ENCODE data around the gene KRT5.
"Not testable (repeated sequence)": the region's sequence is repeated elsewhere in the genome, so short reads cannot be mapped to it uniquely, and the experiment has no call there.

DNA sequence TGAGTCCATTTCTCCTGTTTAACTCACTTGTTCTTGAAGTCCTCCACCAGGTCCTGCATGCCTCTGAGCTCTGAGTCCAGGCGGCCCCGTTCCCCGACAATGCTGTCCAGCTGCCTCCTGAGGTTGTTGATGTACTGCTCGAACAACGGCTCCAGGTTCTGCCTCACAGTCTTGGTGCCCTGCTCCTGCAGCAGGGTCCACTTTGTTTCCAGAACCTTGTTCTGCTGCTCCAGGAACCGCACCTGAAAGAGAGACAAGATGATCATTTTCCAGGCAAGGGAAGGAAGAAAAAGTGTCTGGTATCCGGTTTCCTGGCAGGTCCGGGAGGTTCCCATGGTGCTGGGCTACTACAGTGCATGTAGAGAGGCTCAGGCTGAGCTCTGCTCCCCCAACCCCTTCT is 28.7 kb downstream of the KRT5 start:
- not testable (repeated sequence) for TF ChIP-seq EP300 (IDR thresholded peaks at IDR 0.05; ENCODE audit: low read depth in 2 of 2, low read length in 2 of 2); EP300 (CRISPR knock-in tag; IDR thresholded peaks at IDR 0.05; ENCODE audit: borderline replicate concordance); ZNF354B (CRISPR knock-in tag; IDR thresholded peaks at IDR 0.05); GABPB1 (CRISPR knock-in tag; IDR thresholded peaks at IDR 0.05); HNF4A (CRISPR knock-in tag; IDR thresholded peaks at IDR 0.05); CREB1 (IDR thresholded peaks at IDR 0.05); CREB1 (CRISPR knock-in tag; IDR thresholded peaks at IDR 0.05); ZBTB20 (CRISPR knock-in tag; IDR thresholded peaks at IDR 0.05; ENCODE audit: borderline replicate concordance, low read depth); ZNF619 (CRISPR knock-in tag; IDR thresholded peaks at IDR 0.05); ZSCAN21 (CRISPR knock-in tag; IDR thresholded peaks at IDR 0.05; ENCODE audit: borderline replicate concordance)
- TF ChIP-seq, protein P1, sequence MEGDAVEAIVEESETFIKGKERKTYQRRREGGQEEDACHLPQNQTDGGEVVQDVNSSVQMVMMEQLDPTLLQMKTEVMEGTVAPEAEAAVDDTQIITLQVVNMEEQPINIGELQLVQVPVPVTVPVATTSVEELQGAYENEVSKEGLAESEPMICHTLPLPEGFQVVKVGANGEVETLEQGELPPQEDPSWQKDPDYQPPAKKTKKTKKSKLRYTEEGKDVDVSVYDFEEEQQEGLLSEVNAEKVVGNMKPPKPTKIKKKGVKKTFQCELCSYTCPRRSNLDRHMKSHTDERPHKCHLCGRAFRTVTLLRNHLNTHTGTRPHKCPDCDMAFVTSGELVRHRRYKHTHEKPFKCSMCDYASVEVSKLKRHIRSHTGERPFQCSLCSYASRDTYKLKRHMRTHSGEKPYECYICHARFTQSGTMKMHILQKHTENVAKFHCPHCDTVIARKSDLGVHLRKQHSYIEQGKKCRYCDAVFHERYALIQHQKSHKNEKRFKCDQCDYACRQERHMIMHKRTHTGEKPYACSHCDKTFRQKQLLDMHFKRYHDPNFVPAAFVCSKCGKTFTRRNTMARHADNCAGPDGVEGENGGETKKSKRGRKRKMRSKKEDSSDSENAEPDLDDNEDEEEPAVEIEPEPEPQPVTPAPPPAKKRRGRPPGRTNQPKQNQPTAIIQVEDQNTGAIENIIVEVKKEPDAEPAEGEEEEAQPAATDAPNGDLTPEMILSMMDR (CRISPR knock-in tag; IDR thresholded peaks at IDR 0.05), result not testable (repeated sequence)
- TF ChIP-seq, protein P2, sequence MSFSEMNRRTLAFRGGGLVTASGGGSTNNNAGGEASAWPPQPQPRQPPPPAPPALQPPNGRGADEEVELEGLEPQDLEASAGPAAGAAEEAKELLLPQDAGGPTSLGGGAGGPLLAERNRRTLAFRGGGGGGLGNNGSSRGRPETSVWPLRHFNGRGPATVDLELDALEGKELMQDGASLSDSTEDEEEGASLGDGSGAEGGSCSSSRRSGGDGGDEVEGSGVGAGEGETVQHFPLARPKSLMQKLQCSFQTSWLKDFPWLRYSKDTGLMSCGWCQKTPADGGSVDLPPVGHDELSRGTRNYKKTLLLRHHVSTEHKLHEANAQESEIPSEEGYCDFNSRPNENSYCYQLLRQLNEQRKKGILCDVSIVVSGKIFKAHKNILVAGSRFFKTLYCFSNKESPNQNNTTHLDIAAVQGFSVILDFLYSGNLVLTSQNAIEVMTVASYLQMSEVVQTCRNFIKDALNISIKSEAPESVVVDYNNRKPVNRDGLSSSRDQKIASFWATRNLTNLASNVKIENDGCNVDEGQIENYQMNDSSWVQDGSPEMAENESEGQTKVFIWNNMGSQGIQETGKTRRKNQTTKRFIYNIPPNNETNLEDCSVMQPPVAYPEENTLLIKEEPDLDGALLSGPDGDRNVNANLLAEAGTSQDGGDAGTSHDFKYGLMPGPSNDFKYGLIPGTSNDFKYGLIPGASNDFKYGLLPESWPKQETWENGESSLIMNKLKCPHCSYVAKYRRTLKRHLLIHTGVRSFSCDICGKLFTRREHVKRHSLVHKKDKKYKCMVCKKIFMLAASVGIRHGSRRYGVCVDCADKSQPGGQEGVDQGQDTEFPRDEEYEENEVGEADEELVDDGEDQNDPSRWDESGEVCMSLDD (CRISPR knock-in tag; IDR thresholded peaks at IDR 0.05; ENCODE audit: borderline replicate concordance), result not testable (repeated sequence)
- TF ChIP-seq, protein P3, sequence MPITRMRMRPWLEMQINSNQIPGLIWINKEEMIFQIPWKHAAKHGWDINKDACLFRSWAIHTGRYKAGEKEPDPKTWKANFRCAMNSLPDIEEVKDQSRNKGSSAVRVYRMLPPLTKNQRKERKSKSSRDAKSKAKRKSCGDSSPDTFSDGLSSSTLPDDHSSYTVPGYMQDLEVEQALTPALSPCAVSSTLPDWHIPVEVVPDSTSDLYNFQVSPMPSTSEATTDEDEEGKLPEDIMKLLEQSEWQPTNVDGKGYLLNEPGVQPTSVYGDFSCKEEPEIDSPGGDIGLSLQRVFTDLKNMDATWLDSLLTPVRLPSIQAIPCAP (CRISPR knock-in tag; IDR thresholded peaks at IDR 0.05; ENCODE audit: low read depth), result not testable (repeated sequence)
- TF ChIP-seq, protein P4, sequence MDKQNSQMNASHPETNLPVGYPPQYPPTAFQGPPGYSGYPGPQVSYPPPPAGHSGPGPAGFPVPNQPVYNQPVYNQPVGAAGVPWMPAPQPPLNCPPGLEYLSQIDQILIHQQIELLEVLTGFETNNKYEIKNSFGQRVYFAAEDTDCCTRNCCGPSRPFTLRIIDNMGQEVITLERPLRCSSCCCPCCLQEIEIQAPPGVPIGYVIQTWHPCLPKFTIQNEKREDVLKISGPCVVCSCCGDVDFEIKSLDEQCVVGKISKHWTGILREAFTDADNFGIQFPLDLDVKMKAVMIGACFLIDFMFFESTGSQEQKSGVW (CRISPR knock-in tag; IDR thresholded peaks at IDR 0.05; ENCODE audit: borderline replicate concordance), result not testable (repeated sequence)
- TF ChIP-seq, protein P5, sequence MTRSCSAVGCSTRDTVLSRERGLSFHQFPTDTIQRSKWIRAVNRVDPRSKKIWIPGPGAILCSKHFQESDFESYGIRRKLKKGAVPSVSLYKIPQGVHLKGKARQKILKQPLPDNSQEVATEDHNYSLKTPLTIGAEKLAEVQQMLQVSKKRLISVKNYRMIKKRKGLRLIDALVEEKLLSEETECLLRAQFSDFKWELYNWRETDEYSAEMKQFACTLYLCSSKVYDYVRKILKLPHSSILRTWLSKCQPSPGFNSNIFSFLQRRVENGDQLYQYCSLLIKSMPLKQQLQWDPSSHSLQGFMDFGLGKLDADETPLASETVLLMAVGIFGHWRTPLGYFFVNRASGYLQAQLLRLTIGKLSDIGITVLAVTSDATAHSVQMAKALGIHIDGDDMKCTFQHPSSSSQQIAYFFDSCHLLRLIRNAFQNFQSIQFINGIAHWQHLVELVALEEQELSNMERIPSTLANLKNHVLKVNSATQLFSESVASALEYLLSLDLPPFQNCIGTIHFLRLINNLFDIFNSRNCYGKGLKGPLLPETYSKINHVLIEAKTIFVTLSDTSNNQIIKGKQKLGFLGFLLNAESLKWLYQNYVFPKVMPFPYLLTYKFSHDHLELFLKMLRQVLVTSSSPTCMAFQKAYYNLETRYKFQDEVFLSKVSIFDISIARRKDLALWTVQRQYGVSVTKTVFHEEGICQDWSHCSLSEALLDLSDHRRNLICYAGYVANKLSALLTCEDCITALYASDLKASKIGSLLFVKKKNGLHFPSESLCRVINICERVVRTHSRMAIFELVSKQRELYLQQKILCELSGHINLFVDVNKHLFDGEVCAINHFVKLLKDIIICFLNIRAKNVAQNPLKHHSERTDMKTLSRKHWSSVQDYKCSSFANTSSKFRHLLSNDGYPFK (CRISPR knock-in tag; IDR thresholded peaks at IDR 0.05; ENCODE audit: borderline replicate concordance), result not testable (repeated sequence)
